Measurements from ENCODE around the gene HS1BP3.

The HS1BP3 gene

DNA sequence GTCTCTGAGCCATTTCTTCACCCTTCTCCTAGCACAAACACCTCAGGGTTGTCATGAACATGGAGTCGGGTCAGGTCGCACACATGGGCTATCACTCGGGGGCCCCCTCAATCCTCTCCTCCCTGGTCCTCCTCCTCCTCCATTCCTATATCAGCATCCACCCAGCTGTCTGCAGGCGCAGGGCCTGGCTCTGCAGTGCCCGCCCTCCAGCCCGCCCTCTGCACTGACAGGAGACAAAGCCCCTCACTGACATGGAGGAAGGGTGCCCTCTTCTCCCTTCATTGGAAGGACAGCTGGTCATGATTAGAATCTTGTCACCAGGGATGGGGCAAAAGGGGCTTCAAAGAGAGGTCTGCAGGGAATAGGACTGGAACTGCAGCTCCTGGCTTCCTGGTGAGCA lies 21.7 kb downstream of the HS1BP3 start:
- no peak for DNase-seq

DNA sequence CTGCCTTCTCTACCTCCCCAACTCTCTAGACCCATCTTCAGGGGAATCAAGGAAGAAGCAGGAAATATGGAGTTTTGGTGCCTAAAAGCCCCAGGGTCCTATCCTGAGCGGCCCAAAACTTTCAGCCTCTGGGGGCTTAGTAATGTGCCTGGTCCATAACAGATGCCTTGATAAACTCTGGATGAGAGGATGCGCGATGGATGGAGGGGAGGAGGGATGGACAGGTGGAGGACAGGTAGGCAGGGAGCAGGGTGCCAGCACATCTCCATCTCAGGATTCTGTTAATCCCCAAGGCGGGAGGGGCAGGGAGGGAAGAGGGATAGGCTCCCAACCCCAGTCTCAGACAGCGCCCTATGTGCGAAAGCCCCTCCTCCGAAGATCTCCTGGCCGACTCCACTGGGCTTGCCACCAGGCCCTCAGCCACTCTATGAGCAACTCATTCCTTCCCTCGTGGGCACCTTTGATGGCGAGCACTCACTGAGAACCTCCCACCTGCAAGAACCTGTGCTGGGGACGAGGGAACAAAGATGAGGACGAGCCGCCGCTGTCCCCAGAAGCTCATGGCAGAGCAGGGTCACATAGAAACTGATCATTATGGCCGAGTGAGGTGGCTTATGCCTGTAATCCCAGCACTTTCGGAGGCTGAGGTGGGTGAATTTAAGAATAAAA lies 23.1 kb downstream of the HS1BP3 start:
- DNase-seq, result no peak

DNA sequence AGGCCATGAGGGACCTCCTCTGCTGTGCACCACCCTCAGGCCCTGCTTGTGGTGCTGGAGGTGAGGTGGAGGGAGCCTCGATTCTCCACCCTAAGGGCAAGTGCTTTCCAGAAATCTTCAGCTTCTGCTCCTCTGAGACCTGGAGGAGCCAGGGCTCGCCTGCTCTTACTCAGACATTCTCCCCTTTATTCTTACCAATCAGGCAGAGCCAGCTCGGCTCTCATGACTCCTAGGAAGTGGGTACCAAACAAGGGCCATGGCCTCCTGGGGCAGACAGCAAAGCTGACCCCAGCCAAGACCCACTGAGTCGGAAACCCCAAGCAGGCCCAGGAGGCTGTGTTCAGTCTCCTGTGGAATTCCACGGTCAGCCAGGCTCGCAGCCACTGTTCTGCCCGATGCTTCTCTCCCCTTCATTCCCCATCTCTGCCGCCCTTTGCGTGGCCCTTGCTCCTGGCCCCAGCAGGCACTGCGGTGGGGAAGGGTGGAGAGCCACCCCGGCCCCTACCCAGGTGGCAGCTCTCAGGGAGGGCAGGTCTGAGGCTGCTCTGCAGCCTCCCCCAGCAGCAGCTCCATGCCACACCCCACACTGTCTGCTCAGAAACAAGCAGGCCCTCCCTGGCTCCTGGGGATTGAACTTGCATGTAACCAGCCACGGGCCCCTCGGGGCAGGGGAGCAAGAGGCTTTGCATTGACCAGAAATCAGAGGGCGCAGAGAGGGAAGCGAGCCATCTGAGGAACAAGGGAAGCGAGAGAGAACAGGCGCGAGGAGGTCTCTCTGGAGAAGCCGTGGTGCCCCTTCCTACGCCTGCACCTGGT lies 24.0 kb downstream of the HS1BP3 start:
- DNase-seq, result no peak

DNA sequence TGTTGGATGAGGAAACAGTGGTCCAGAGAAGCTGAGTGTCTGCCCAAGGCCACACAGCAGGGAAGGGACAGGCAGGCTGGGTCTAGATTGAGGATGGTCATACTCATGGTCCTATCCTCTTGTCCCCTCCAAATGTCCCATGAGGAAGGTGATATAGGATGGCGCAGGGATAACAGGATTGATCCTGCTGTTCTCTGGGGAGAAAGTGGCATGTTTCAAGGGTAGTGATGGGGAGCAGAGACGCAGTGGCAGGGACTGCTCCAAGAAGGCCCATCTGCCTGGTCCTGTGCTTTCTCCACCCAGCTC lies 24.6 kb downstream of the HS1BP3 start:
- DNase-seq, result no peak

DNA sequence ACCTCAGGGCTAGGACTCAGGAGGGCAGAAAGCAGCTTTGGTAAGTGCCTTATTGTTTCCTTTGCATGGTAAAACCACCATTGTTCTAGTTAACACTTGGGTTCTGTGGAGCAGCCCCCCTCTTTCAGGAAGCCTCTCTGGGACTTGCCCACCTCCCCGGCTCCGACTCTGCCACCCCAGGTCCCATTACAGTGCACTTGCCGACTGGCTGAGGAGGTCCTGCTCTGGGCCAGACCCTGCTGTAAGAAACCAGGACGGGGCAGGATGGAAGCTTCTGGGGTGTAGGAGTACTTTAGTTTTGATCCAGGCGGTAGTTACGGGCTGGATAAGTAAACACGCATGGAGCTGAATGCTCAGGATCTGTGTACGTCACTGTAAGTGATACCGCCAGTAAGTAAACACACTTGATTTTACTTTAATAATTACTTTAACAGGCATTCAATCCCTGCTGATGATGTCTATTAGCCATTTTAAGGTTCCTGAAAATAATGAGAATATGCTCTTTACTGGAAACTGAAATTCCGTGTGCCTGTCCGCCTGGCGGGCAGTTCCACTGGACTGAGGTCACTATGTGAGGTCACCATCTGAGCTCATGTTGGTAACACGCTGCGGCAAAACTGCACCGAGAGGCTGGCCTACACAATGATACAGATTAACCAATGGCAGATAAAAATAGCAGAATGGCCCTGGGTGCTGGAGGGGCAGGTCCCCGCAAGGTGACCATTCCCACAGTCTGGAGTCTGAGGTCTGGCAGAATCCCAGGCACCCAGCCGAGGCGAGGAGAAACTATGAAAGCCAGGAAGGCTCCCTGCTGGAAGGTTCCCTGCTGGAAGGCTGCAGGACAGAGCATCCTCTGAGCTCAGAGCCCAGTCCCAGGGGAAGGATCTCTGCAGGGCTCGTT lies 25.2 kb downstream of the HS1BP3 start:
- DNase-seq, result no peak

DNA sequence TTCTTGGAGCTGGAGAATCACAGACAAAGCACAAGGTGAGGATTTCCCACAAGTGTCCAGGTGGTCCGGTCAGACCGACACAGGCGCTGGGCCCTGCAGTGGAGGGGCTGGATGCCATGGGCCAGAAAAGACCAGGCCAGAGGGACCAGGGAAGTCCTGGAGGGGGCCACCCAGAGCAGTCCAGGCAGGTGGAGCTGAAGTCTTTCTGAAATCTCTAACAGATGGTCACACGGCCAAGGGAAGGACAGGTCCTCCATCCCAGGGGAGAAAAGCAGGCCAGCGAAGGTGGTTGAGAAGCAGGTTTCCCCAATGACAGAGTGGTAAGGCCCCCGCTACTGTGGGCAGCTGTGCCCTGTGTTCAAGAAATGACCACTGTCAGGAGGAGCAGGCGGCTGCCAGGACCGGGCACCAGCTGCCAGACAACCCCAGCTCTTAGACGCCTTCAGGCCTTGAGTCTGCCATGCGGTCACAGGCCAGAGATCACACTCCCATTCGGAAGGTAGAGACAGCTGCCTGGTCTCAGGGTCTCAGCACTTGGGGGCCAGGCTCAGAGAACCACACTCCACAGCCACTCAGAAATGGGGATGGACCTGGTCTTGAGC lies 25.9 kb downstream of the HS1BP3 start:
- no peak for DNase-seq

DNA sequence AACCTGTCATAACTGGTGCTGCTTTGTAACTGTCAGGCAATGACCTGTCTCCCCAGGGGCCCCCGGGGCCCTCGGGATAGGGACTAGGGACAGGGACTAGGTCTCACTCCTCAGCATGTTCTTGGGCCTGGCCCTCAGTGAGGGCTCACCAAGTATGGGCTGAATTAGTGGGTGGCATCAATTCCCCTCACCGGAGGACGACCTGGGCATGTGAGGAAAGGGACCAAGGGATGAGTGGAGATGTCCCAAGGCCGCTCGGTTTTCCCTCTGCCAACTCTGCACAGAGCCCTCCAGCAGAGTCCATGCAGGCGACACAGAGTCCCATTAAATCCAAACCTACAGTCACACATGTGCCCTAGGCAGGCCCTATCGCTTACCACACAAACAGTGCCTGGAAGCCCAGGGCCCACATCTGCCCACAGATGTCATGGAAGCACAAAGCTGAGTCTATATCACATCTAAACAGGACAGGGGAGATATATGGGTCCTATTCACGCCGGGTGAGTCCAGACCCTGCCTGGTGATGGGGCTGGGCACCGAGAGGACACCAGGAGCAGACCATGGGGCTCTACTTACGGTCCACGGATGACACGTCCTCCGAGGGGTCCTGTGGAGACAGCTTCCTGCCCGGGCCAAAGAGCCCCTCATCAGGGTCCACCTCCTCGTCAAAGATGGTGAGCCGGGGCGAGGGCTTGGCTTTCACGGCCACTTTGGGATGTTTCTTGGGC lies 26.6 kb downstream of the HS1BP3 start:
- no peak for DNase-seq

DNA sequence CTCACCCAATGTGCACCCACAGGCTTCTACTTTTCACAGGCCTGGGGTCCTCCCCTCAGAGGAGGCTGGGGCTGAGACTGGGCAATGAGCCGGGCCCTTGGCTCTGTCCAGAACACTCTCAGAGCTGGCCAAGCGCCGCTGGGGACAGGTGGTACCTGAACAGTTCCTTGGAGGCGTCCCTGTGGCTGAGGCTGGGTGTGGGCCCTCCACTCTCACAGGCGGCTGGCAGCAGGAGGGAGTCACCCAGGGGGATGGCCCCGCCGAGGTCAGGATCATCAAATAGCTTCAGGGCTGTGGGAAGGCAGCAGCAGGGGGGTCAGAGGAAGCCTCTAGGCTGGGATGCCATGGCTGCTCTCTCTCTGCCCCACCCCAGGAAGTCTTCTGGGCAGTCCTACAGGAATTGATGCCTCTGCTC lies 27.1 kb downstream of the HS1BP3 start:
- DNase-seq, result no peak

DNA sequence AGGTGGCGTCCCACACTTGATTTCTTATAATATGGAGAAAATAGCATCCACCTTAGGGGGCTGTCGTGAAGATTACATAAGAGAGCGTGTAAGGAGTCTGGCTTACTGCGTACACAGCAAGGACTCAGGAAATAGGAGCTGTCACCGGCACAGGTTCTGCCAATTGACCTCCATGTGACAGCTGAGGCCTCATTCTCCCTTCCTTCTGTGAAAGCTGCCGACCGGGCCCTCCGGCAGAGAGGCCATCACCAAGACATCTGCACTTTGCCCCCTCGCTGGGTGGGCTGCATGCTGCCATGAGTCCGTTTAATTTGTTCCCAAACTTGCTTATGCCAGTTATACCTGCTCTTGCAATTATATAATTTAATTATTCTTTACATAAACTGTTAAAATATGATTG lies 27.7 kb downstream of the HS1BP3 start:
- DNase-seq, result no peak

DNA sequence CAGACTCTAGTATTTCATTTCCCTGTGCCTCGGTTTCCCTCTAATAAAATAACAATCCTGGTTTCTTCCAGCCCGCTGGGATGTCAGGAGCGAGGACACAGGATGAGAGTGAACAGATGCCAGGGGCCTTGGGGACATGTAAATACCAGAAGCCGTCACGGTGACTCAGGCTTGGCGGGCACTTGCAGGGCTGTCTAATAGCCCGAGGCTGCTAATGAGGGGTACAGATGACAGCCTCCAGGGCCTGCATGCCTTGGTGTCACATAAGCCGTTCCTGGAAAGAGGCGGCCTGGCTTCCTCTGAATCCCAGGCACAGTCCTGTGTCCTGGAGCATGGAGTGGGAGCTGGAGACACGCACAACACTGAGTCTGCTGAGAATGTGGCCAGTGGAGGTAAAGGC lies 28.2 kb downstream of the HS1BP3 start:
- DNase-seq, result no peak

DNA sequence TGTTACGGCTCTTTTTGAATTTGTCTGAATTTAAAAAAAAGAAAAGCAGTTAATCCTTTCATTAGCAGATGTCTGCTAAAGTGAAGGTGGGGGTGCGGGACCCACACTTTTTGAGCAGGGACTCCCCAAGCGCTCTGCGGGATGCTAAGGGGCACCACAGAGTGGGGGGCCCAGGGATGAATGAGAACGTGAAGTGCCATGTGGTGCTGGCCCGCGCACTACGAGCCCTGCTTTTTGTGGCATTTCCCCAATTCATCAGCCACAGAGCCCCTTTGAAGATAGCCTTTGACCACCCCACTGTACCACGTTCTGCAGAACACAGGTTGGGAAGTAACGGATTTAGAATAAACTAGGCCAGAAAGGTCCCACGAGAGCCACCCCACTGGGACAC lies 28.6 kb downstream of the HS1BP3 start:
- DNase-seq, result no peak

DNA sequence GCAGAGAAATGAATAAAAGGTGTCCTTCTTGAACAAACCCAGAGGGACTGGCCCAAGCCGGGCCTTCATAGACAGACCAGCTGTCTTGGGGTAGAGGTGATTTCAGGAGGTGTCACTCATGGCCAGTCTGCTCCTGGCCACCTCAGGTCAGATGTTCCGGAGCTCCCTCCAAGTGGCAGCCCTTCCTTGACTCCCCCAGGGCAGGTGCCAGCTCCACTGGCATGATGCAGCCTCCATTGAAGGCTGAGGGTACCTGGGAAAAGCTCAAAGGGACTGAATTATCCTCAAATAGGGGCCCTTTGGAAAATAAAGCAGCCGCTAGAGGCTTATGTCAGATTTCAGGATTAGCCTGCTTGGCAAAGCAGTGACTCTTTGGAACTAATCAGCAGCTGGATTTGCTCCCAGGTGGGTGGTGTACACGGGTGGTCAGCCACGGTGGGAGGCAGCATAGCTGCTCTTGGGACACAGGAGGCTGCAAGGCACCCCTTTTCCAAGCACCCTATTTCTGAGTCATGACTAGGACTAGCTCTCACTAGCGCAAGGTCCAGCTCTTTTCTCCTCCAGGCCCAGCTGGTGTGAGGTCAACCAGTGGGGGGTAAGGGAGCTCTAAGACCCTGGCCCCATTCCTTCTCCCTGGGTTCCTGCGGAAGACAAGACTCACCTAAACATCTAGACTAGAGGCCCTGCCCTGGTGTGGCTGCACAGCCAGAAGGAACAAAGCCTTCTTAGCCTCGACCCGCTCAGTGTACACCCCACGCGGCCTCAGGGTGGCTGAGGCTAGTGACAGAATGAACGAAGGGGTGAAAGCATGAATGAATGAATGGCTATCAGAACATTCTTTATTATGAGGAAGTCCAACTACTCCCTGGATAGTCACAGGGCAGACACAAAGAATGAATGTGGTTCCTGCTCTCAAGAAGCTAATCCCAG lies 29.3 kb downstream of the HS1BP3 start:
- DNase-seq, result no peak

DNA sequence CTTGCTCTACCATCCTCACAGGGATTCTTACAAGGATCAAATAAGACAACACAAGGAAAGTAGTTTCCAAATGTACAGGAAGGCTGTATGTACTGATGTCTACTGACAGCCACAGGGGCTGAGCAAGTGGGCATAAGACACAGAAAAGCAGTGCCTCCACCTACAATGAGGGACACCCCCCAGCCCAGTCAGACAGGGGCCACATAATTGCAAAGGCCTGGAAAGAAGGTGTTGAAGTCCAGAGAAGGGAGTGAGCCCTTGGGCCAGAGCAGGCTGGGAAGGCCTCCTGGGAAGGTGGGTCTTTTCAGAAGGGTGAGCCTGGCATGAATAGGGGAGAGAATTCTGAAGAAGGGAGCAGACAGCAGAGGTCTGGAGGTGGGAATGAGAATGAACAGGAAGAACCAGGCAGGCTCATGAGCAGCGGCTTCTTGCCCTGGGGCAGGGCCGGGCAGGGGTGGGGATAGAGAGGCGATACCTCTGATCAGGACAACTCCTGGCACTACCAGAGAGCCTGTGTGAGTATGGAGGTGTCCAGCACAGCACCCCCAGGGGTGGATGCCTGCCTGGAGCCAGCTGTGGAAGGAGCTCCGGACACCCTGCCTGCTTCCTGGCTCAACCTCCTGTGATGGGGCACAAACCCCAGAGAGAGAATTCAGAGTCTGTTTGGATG lies 30.1 kb downstream of the HS1BP3 start:
- DNase-seq, result no peak

DNA sequence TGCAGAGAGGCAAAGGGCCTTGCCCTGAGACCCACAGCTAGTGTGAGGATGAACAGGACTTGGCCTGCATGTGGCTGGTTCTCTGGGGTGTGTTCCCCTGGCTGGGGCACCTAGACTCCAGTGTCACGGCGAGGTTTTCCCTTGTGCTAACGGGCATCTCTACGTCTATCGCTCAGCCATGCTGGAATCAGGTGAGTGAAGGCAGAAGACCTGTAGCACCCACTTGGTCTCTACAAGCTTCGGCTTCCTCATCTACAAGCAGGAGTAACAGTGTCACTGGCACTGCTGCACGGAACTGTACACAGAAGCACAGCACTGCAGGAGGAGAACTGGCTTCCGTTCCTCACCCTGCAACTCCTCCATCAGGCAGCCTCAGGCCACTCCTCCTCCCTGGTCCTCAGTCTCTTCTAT lies 30.6 kb downstream of the HS1BP3 start:
- no peak for DNase-seq

DNA sequence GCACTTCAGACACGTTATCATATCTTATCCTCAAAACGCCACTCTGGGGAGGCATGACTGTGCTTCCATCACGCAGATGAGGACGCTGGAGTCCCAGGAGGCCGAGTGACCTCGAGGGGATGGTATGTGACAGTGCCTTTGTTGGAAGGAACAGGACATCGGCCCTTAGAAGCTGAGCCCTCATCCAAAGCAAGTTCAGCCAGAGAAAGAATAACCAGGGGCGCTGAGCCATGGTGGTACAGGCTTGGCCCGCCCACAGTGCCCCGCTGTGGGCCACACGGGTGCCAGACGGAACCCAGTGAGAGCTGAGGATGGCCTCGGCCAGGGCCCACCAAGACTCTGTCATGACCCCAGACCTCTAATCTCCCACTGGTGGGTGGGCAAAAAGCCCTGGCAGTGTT lies 31.3 kb downstream of the HS1BP3 start:
- no peak for DNase-seq

DNA sequence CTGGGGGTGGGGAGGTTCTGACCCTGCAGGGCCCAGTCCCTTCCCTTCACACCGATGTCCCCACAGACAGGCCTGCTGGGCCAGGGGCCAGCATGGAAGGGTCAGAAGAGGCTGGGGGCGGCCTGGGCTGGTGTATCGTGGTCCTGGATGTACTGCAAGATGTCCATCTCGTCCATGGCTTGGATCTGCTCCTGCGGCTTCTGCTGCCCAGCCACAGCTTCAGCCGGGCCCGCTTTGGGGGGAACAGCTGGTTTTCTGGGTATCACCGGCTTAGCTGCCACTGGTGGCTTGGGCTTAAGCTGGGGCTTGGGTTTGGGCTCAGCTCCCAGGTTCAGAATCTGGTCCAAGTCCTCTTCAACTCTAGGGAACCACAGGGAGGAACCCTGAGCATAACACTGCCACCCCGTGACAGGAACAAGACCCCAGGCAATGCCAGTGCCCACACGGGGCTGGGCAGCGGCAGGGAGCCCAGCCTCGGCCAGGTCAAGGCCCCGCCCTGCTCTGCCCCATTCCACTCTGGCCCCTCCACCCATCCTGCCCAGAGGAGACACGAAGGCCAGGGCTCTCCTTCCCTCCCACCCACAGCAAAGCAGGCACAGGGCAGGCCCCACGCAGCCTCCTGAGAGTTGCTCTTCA lies 31.9 kb downstream of the HS1BP3 start:
- no peak for DNase-seq

DNA sequence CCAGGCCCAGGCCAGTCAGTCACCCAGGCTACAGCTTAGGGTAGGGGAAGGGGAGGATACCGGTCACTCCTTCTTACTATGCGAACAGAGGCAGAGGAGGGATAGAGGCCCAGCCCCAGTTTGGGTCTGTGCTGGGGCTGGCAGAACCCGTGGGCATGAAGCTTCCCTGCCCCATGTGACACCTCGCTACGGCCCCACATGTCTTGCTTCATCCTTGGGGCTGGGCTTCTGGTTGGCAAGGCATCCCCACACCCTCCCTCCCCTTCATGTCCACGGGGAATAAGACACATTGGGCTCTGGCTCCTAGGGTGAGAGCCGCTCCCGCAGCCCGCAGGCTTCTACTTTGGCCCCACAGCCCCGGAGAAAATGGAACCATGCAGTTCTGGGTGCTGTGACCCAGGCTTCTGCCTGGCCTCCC lies 32.4 kb downstream of the HS1BP3 start:
- DNase-seq, result peak; percentile 48 to 56

DNA sequence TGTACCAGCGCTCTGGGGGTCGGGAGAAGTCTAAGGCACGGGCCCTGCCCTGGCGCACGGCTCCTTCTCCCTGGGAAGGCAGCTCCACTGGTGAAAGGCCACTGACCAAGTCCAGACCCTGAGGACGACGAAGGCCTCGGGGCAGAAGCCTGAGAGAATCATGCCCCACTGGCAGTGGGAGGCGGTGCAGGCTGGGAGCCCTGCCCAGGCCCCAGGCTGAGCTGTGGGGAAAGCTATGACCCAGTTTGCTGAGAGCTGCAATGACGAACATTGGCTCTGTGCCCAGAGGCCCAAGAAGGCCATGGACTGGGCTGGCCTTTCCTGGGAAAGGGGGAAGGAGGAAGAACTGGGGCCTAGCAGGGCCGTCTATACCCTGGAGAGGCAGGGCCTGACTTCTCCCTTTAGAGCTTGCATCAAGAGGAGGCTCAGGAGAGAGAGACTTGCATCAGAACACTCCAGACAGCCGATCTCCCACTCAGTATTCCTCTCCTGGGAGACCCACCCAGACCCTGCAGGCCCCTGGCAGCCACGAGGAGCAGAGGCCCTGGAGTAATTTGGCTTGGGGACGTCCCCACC lies 32.9 kb downstream of the HS1BP3 start:
- peak; percentile 95 to 98 for DNase-seq

DNA sequence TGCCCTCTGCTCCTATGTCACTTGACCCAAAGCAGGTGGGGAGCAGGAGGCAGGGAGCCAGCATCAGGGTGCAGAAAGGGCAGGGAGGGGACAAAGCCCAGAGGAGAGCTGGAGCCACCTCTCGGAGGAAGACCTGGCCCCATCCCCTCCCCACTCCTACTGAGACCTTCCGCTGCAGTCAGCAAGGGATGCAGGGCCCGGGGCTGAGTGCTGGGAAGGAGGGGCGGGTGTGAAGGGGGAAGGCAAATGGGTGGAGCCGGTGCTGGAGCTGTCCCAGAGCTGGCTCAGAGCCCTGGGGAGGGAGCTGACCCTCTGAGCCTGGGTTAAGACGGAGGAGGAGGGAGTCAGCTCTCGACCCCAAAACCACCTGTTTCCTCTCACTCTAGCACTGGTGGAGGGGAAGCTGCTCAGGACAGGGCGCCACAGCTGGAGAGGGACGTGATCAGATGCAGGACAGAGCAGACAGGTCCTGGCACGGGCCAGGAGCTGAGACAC lies 33.8 kb downstream of the HS1BP3 start:
- no peak for DNase-seq
